NCI-H2107 (cell line): ENCODE data around the gene ZNF576.
"Not testable (repeated sequence)": the region's sequence is repeated elsewhere in the genome, so short reads cannot be mapped to it uniquely, and the experiment has no call there.

Source experiments
- DNase-seq: peaks from one replicate; lab custom pipeline; 2025; lab: John Stamatoyannopoulos, UW

The ZNF576 gene

GRCh38 chr19:43599635-43600295, 3.4 kb downstream of the ZNF576 start:
- no peak for DNase-seq

GRCh38 chr19:43600326-43600725, 3.9 kb downstream of the ZNF576 start:
- not testable (repeated sequence) for DNase-seq

- no peak for DNase-seq
Measured at GRCh38 chr19:43605875-43606568, 9.6 kb downstream of the ZNF576 start.

GRCh38 chr19:43606569-43607229, 10.3 kb downstream of the ZNF576 start:
- no peak for DNase-seq

GRCh38 chr19:43607238-43608205, 11.1 kb downstream of the ZNF576 start:
- DNase-seq: no peak

- no peak for DNase-seq
Measured at GRCh38 chr19:43609872-43610271, 13.5 kb downstream of the ZNF576 start.

GRCh38 chr19:43610493-43610892, 14.1 kb downstream of the ZNF576 start:
- DNase-seq: no peak

GRCh38 chr19:43611788-43612187, 15.4 kb downstream of the ZNF576 start, which contains the start of gene SRRM5:
TSS of gene SRRM5 (plus strand) at chr19:43612088. CDS start at chr19:43612122, 34 bp downstream.
- no peak for DNase-seq

- no peak for DNase-seq
Measured at GRCh38 chr19:43612374-43612773, 16.0 kb downstream of the ZNF576 start.

- DNase-seq: no peak
Measured at GRCh38 chr19:43616306-43616705, 19.9 kb downstream of the ZNF576 start.

- no peak for DNase-seq
Measured at GRCh38 chr19:43616954-43617353, 20.6 kb downstream of the ZNF576 start.

GRCh38 chr19:43618921-43619261, 22.5 kb downstream of the ZNF576 start:
- no peak for DNase-seq

- peak; percentile 75 for DNase-seq
Measured at GRCh38 chr19:43619262-43620060, 23.1 kb downstream of the ZNF576 start, which contains the start of gene ZNF428. TSS of gene ZNF428 (minus strand) at chr19:43619629. CDS start at chr19:43614304, 5,325 bp downstream.

GRCh38 chr19:43620061-43621001, 23.9 kb downstream of the ZNF576 start:
- no peak for DNase-seq

- DNase-seq: no peak
Measured at GRCh38 chr19:43622070-43622469, 25.7 kb downstream of the ZNF576 start.

- DNase-seq: no peak
Measured at GRCh38 chr19:43622956-43623355, 26.6 kb downstream of the ZNF576 start.

- no peak for DNase-seq
Measured at GRCh38 chr19:43623889-43624670, 27.7 kb downstream of the ZNF576 start.

- no peak for DNase-seq
Measured at GRCh38 chr19:43624933-43625332, 28.5 kb downstream of the ZNF576 start.
